B cell (primary cell): ENCODE data around the gene ERBB4. TPM values are rescaled to one million over a fixed set of nuclear protein-coding genes. Genes with fewer than 3 reads are reported as not detected.

Experiments
- ATAC-seq: fragments of 200-7000 bp; cut with Tn5 transposase; one replicate; pipeline ENCODE4 v1.10.0; 2021; ENCODE audit warnings: low read depth, mild to moderate bottlenecking, moderate number of reproducible peaks, moderate library complexity
- CTCF ChIA-PET: fragments of 350-600 bp; sonication (Branson Sonifier 250); formaldehyde crosslinking; loops from one replicate; lab custom pipeline; 2021; ENCODE audit warnings: antibody characterized with exemption, inconsistent platforms; lab: Charles Lee
- POLR2A ChIA-PET: fragments of 350-600 bp; sonication (Branson Sonifier 250); formaldehyde crosslinking; loops from one replicate; lab custom pipeline; 2021; ENCODE audit warnings: antibody characterized with exemption; lab: Charles Lee
- DNase-seq: peaks from one replicate; pipeline ENCODE4 v3.0.0; 2013
- H2AFZ ChIP-seq: 2 replicates; pipeline ENCODE4 v1.6.1; 2012; ENCODE audit warnings: mild to moderate bottlenecking, low read depth, low read length; ENCODE audit not compliant: insufficient read depth, poor library complexity, severe bottlenecking
- H3K27ac ChIP-seq, 2 donors: 1 replicate in 1 of 2; 2 replicates in 1 of 2; pipeline ENCODE4 v1.5.1; 2012 to 2013; ENCODE audit warnings: low read length in 2 of 2, mild to moderate bottlenecking in 2 of 2, moderate library complexity in 1 of 2
- H3K27me3 ChIP-seq, 4 experiments: fragments of 200-600 bp in 1 of 4; sonication (generic) in 1 of 4; replicated peaks in 1 of 4; 1 replicate in 2 of 4; 2 replicates in 2 of 4; pipeline versions ENCODE4 v1.6.1 to v1.7.0; 2013 to 2016; ENCODE audit warnings: low read length in 3 of 4, mild to moderate bottlenecking in 2 of 4, mixed read lengths in 1 of 4, moderate library complexity in 1 of 4; ENCODE audit not compliant: insufficient read depth in 4 of 4, control insufficient read depth in 3 of 4; ENCODE audit errors: control extremely low read depth in 1 of 4
- H3K36me3 ChIP-seq, 2 experiments: replicated peaks in 1 of 2; 1 replicate in 1 of 2; 2 replicates in 1 of 2; pipeline versions ENCODE4 v1.6.1 to v1.7.1; 2013; ENCODE audit warnings: low read length in 1 of 2; ENCODE audit not compliant: insufficient read depth in 2 of 2, control insufficient read depth in 1 of 2; ENCODE audit errors: control extremely low read depth in 1 of 2, extremely low read depth in 1 of 2
- H3K4me1 ChIP-seq, 2 donors: fragments of 200-600 bp in 1 of 2; sonication (generic) in 1 of 2; 1 replicate in 1 of 2; 2 replicates in 1 of 2; pipeline versions ENCODE4 v1.5.1 to v1.6.1; 2013 to 2017; ENCODE audit warnings: low read length in 2 of 2; ENCODE audit not compliant: control insufficient read depth in 2 of 2, insufficient read depth in 2 of 2
- H3K4me2 ChIP-seq: replicated peaks from 2 replicates; pipeline ENCODE3; 2012; ENCODE audit warnings: mild to moderate bottlenecking, low read depth, low read length; ENCODE audit not compliant: poor library complexity, severe bottlenecking
- H3K4me3 ChIP-seq, 5 experiments: fragments of 200-600 bp in 1 of 5; sonication (generic) in 1 of 5; 1 replicate in 3 of 5; 2 replicates in 2 of 5; pipeline versions ENCODE4 v1.5.1 to v1.7.0; 2011 to 2016; ENCODE audit warnings: low read length in 4 of 5, mild to moderate bottlenecking in 4 of 5, low read depth in 2 of 5, control low read depth in 1 of 5, moderate library complexity in 1 of 5; ENCODE audit not compliant: insufficient read depth in 1 of 5; ENCODE audit errors: control extremely low read depth in 1 of 5, extremely low read depth in 1 of 5
- H3K79me2 ChIP-seq: fragments of 200-600 bp; sonication (generic); one replicate; pipeline ENCODE4 v1.6.0; 2016; ENCODE audit warnings: low read length; ENCODE audit not compliant: control insufficient read depth, insufficient read depth
- H3K9ac ChIP-seq: fragments of 200-600 bp; sonication (generic); 2 replicates; pipeline ENCODE4 v1.6.1; 2017; ENCODE audit warnings: mild to moderate bottlenecking, low read length, moderate library complexity
- H3K9me3 ChIP-seq, 3 donors: one replicate each; pipeline versions ENCODE4 v1.6.1 to v1.7.1; 2013; ENCODE audit warnings: low read length in 2 of 3; ENCODE audit not compliant: control insufficient read depth in 2 of 3, insufficient read depth in 1 of 3; ENCODE audit errors: control extremely low read depth in 1 of 3
- H4K20me1 ChIP-seq: 2 replicates; pipeline ENCODE4 v1.6.0; 2012; ENCODE audit warnings: mild to moderate bottlenecking, low read length; ENCODE audit not compliant: insufficient read depth, control insufficient read depth, poor library complexity, severe bottlenecking
- H3K27ac Mint-ChIP-seq: one replicate; pipeline ENCODE4 v1.8.0; 2021; ENCODE audit warnings: mixed read lengths
- H3K27me3 Mint-ChIP-seq: one replicate; pipeline ENCODE4 v1.8.0; 2021; ENCODE audit warnings: mixed read lengths
- H3K4me1 Mint-ChIP-seq: one replicate; pipeline ENCODE4 v1.8.0; 2021; ENCODE audit warnings: mixed read lengths
- H3K4me3 Mint-ChIP-seq: one replicate; pipeline ENCODE4 v1.8.0; 2021; ENCODE audit warnings: mixed read lengths
- H3K9me3 Mint-ChIP-seq: one replicate; pipeline ENCODE4 v1.8.0; 2022; ENCODE audit warnings: mixed read lengths; ENCODE audit not compliant: insufficient read depth
- EZH2 ChIP-seq: IDR thresholded peaks from 2 replicates; pipeline ENCODE4 v1.6.1; 2012; ENCODE audit warnings: borderline replicate concordance, low read depth, mild to moderate bottlenecking, moderate library complexity, low read length; ENCODE audit not compliant: insufficient read depth, poor library complexity, severe bottlenecking
- WGBS: methylation state at CpG from one replicate; pipeline ENCODE4 v1.1.5; 2013; ENCODE audit warnings: missing lambda C conversion rate; ENCODE audit not compliant: insufficient coverage; 5-methylcytosine and 5-hydroxymethylcytosine counted together
- intact Hi-C: fragments of 100-400 bp; cut with micrococcal nuclease; formaldehyde crosslinking; loops from one replicate; pipeline ENCODE4 v1.10.0; 2022
- polyA plus RNA-seq: library from polyadenylated mRNA; depleted of rRNA; stranded (reverse); fragments of >200 nt; gene quantifications from 2 replicates; pipeline ENCODE4 v1.2.3, GENCODE V29; 2012
- small RNA-seq: library from RNA; depleted of rRNA; stranded (forward); fragments of <200 nt; gene quantifications from one replicate; pipeline ENCODE3, GENCODE V24; 2012; ENCODE audit warnings: low replicate concordance, low read depth; ENCODE audit not compliant: insufficient read length
- total RNA-seq, 2 donors: library from RNA; stranded (reverse); fragments of 120-200 nt in 1 of 2; gene quantifications; 1 replicate in 1 of 2; 2 replicates in 1 of 2; pipeline versions ENCODE4 v1.2.3 to v1.2.4, GENCODE V29; 2013 to 2022
- TF ChIP-seq, protein P1 (sequence below): fragments of 200-600 bp; IDR thresholded peaks from one replicate; pipeline ENCODE4 v1.8.0; 2022; ENCODE audit warnings: antibody characterized with exemption, mild to moderate bottlenecking

The ERBB4 gene
- total and polyA plus RNA-seq, 2 donors (not counting 1 experiment from before 2014, with no cell fraction given), result not detected

DNA sequence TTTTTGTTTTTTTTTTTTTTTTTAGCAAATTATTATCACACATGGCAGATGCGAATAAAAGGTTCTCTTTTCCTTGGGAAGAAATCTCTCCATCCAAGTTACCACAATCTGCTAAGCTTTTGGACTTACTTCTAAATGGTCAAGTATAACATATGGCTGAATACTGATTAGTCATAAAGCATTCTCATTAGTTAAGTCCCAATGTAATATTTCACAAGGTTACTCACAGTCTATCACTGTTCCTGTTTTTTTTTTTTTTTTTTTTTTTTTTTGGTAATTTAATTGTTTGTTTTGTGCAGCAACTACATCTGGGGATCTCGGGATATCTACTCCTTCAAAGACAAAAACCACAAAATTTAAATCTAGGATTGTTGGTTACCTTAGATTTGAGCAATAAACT, 1210.5 kb downstream of the ERBB4 start:
- Histone ChIP-seq H3K27me3 (no peaks in the 10 kb centered on the region), H3K79me2 (no peaks in the 10 kb centered on the region), H4K20me1 (no peaks in the 10 kb centered on the region), H2AFZ (no peak overlapping the region), H3K4me1 (no peaks in the 10 kb centered on the region), H3K27ac (no peak overlapping the region), H3K4me2 (no peak overlapping the region), H3K4me3 (no peak overlapping the region), H3K36me3 (no peaks in the 10 kb centered on the region), H3K9ac (no peak overlapping the region), H3K9me3 (peaks cover 0 to 6% (median 0%) of the 10 kb centered on the region in 3 donors)
- H3K4me3 Mint-ChIP-seq, result no peak overlapping the region
- H3K27me3 Mint-ChIP-seq, result no peaks in the 10 kb centered on the region
- intact Hi-C loops, result no loop called here
- H3K9me3 Mint-ChIP-seq, result peaks cover 4% of the 10 kb centered on the region
- no CpG with 5 or more reads among the region's 2 CpGs for WGBS
- ATAC-seq (no peak), DNase-seq (no peak)
- POLR2A ChIA-PET, result no interaction called here
- CTCF ChIA-PET, result no interaction called here
- TF ChIP-seq, protein P1, sequence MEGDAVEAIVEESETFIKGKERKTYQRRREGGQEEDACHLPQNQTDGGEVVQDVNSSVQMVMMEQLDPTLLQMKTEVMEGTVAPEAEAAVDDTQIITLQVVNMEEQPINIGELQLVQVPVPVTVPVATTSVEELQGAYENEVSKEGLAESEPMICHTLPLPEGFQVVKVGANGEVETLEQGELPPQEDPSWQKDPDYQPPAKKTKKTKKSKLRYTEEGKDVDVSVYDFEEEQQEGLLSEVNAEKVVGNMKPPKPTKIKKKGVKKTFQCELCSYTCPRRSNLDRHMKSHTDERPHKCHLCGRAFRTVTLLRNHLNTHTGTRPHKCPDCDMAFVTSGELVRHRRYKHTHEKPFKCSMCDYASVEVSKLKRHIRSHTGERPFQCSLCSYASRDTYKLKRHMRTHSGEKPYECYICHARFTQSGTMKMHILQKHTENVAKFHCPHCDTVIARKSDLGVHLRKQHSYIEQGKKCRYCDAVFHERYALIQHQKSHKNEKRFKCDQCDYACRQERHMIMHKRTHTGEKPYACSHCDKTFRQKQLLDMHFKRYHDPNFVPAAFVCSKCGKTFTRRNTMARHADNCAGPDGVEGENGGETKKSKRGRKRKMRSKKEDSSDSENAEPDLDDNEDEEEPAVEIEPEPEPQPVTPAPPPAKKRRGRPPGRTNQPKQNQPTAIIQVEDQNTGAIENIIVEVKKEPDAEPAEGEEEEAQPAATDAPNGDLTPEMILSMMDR, result no peak
- no peak for TF ChIP-seq EZH2
- no peak overlapping the region for H3K27ac Mint-ChIP-seq
- no peaks in the 10 kb centered on the region for H3K4me1 Mint-ChIP-seq

Small RNA genes lying within 50 kb of the gene (small RNA-seq; reads per million reads assigned to genes)
- gene MIR548F2 (not detected), gene RNA5SP119 (not detected)
